ENCODE results near the gene NDFIP1.

GRCh38 chr5:142122121-142122520 is 13.5 kb downstream of the NDFIP1 start:
- no peak for TF ChIP-seq CTCF (IDR thresholded peaks at IDR 0.05; ENCODE audit: low read depth, low read length)
- TF ChIP-seq MAX (IDR thresholded peaks at IDR 0.05; ENCODE audit: low read depth, low read length), result no peak

All from NB4 (cell line).